GM12892 (cell line): Measurements from ENCODE around the gene CLCN1.

Experiments used
- POLR2A ChIP-seq: IDR thresholded peaks from 2 replicates; pipeline ENCODE4 v1.6.1; 2011; ENCODE audit warnings: low read depth, low read length, control low read depth
- TAF1 ChIP-seq: IDR thresholded peaks from 2 replicates; pipeline ENCODE4 v1.6.1; 2011; ENCODE audit warnings: low read depth, mild to moderate bottlenecking, control low read depth, low read length, borderline replicate concordance

- TF ChIP-seq POLR2A, result 0 out of 2 replicates have a peak, but pooled peaks have one; percentile 5
- no peak for TF ChIP-seq TAF1
Measured at GRCh38 chr7:143390104-143390772, 74.3 kb downstream of the CLCN1 start.
